A549 (cell line): ENCODE results near the gene UNC45A. TPM values are rescaled to one million over a fixed set of nuclear protein-coding genes. Genes with fewer than 3 reads are reported as not detected.
"Not testable (repeated sequence)": the region's sequence is repeated elsewhere in the genome, so short reads cannot be mapped to it uniquely, and the experiment has no call there.

Experiments
- ATAC-seq, 2 experiments: fragments of 200-7000 bp in 1 of 2; fragments of >200 bp in 1 of 2; cut with Nextera tagmentation in 1 of 2; cut with Tn5 transposase in 1 of 2; 3 replicates each; pipeline versions ENCODE4 v1.8.0 to v1.9.1; 2018 to 2020; ENCODE audit warnings: mild to moderate bottlenecking in 1 of 2, moderate library complexity in 1 of 2
- CTCF ChIA-PET: fragments of 300-600 bp; sonication (Branson Sonifier 250); formaldehyde crosslinking; extraction: SDS; loops from one replicate; lab custom pipeline; 2021; ENCODE audit warnings: antibody characterized with exemption, inconsistent platforms; lab: Yijun Ruan, JAX
- POLR2A ChIA-PET: fragments of 350-600 bp; formaldehyde crosslinking; extraction: SDS; loops from one replicate; lab custom pipeline; 2021; ENCODE audit warnings: antibody characterized with exemption, inconsistent platforms; lab: Yijun Ruan, JAX
- DNase-seq, 2 experiments: peaks; one replicate each; pipeline versions ENCODE4 v3.0.0 to v3.0.0-alpha.2; 2011 to 2016; ENCODE audit warnings: low read depth in 1 of 2, low spot score in 1 of 2
- FAIRE-seq: peaks from 2 replicates; lab custom pipeline; 2011; peaks lifted over from hg19 to GRCh38; lab: Jason Lieb, UNC
- H3K27ac ChIP-seq, 2 experiments: fragments of >200 bp; sonication (Bioruptor Twin); formaldehyde crosslinking; 3 replicates each; pipeline ENCODE4 v1.5.1; 2016 to 2017
- H3K4me1 ChIP-seq: fragments of >200 bp; sonication (Bioruptor Twin); formaldehyde crosslinking; 3 replicates; pipeline ENCODE4 v1.6.1; 2016
- H3K4me2 ChIP-seq: fragments of >200 bp; sonication (Bioruptor Twin); formaldehyde crosslinking; 3 replicates; pipeline ENCODE4 v1.6.1; 2016
- H3K4me3 ChIP-seq: fragments of >200 bp; sonication (Bioruptor Twin); formaldehyde crosslinking; 3 replicates; pipeline ENCODE4 v1.5.1; 2016
- H3K9me3 ChIP-seq: fragments of >200 bp; sonication (Bioruptor Twin); formaldehyde crosslinking; 3 replicates; pipeline ENCODE4 v1.6.1; 2016
- BHLHE40 ChIP-seq: IDR thresholded peaks from 2 replicates; pipeline ENCODE4 v1.6.1; 2012; ENCODE audit warnings: low read depth, low read length, inconsistent platforms
- CBX8 ChIP-seq: fragments of 200-600 bp; sonication (generic); IDR thresholded peaks from 2 replicates; pipeline ENCODE4 v1.6.1; 2016
- E2F6 ChIP-seq: IDR thresholded peaks from 2 replicates; pipeline ENCODE4 v1.6.1; 2012; ENCODE audit warnings: low read depth, borderline replicate concordance
- EP300 ChIP-seq, 2 experiments: fragments of >200 bp; sonication (Bioruptor Twin); formaldehyde crosslinking; IDR thresholded peaks; 2 replicates in 1 of 2; 3 replicates in 1 of 2; pipeline ENCODE4 v1.6.1; 2016 to 2017
- ESRRA ChIP-seq: fragments of 150-350 bp; IDR thresholded peaks from 2 replicates; pipeline ENCODE4 v1.6.1; 2014; ENCODE audit warnings: mild to moderate bottlenecking, low read length, borderline replicate concordance
- FOSB ChIP-seq: fragments of 250-450 bp; sonication (Bioruptor Pico); IDR thresholded peaks from 2 replicates; pipeline ENCODE4 v1.5.0; 2020; ENCODE audit warnings: mild to moderate bottlenecking, moderate library complexity
- FOSL2 ChIP-seq, 2 experiments: fragments of 450-650 bp in 1 of 2; fragments of >200 bp in 1 of 2; sonication (Bioruptor Twin) in 1 of 2; formaldehyde crosslinking; IDR thresholded peaks; 2 replicates each; pipeline versions ENCODE4 v1.5.0 to v1.6.1; 2016 to 2020; ENCODE audit warnings: mild to moderate bottlenecking in 1 of 2, moderate library complexity in 1 of 2
- FOXS1 ChIP-seq: fragments of 250-450 bp; sonication (Bioruptor Pico); IDR thresholded peaks from 2 replicates; pipeline ENCODE4 v1.5.0; 2020; ENCODE audit warnings: mild to moderate bottlenecking, moderate library complexity
- GATA3 ChIP-seq: IDR thresholded peaks from 2 replicates; pipeline ENCODE4 v1.6.1; 2012; ENCODE audit warnings: borderline replicate concordance
- HDAC2 ChIP-seq: fragments of 200-600 bp; sonication (generic); IDR thresholded peaks from 2 replicates; pipeline ENCODE4 v1.6.1; 2016
- HOXB5 ChIP-seq: fragments of 250-450 bp; sonication (Bioruptor Pico); IDR thresholded peaks from 2 replicates; pipeline ENCODE4 v1.5.0; 2020; ENCODE audit warnings: mild to moderate bottlenecking, moderate library complexity
- KDM5A ChIP-seq: fragments of 200-600 bp; sonication (generic); IDR thresholded peaks from 2 replicates; pipeline ENCODE4 v1.6.1; 2016; ENCODE audit warnings: antibody characterized with exemption, mild to moderate bottlenecking
- MAFK ChIP-seq: fragments of 450-650 bp; IDR thresholded peaks from 2 replicates; pipeline ENCODE4 v1.6.1; 2014; ENCODE audit not compliant: partially characterized antibody
- MAX ChIP-seq: IDR thresholded peaks from 2 replicates; pipeline ENCODE4 v1.6.1; 2012
- NR3C1 ChIP-seq: fragments of >200 bp; sonication (Bioruptor Twin); formaldehyde crosslinking; IDR thresholded peaks from 3 replicates; pipeline ENCODE4 v1.6.1; 2017
- PHF8 ChIP-seq: fragments of 200-600 bp; sonication (generic); IDR thresholded peaks from 2 replicates; pipeline ENCODE4 v1.6.1; 2016; ENCODE audit warnings: low read depth, mild to moderate bottlenecking, antibody characterized with exemption, moderate library complexity, borderline replicate concordance
- SREBF2 ChIP-seq: fragments of 450-650 bp; IDR thresholded peaks from 2 replicates; pipeline ENCODE4 v1.6.1; 2014; ENCODE audit warnings: mild to moderate bottlenecking, moderate library complexity
- TFCP2L1 ChIP-seq: fragments of 250-450 bp; sonication (Bioruptor Pico); IDR thresholded peaks from 2 replicates; pipeline ENCODE4 v1.5.0; 2021; ENCODE audit warnings: mild to moderate bottlenecking
- ZFP36 ChIP-seq: fragments of 450-650 bp; IDR thresholded peaks from 2 replicates; pipeline ENCODE4 v1.6.1; 2014; ENCODE audit warnings: borderline replicate concordance; ENCODE audit not compliant: partially characterized antibody
- ZNF302 ChIP-seq: fragments of 250-450 bp; sonication (Bioruptor Pico); IDR thresholded peaks from 2 replicates; pipeline ENCODE4 v1.9.0; 2021; ENCODE audit warnings: inconsistent platforms, mild to moderate bottlenecking, moderate library complexity
- WGBS: methylation state at CpG from one replicate; pipeline ENCODE4 v1.1.6; 2017; ENCODE audit errors: missing lambda C conversion rate; 5-methylcytosine and 5-hydroxymethylcytosine counted together
- polyA plus RNA-seq, 4 experiments: library from polyadenylated mRNA; depleted of rRNA in 3 of 4; stranded (reverse); fragments of >200 nt; fragmentation: RNase III in 1 of 4; extraction: RNeasy Plus Mini Kit Qiagen cat#74134 plus additional on column Dnase treatment in 1 of 4; gene quantifications; 2 replicates in 3 of 4; 3 replicates in 1 of 4; pipeline ENCODE4 v1.2.3, GENCODE V29; 2011 to 2017

The UNC45A gene
- polyA plus RNA-seq, 2 of the 4 experiments (the other 2 are of a cell fraction), result 48.2 to 80.4 TPM

GRCh38 chr15:90928106-90928505 is 7.0 kb upstream of the UNC45A start:
- H3K4me2 ChIP-seq, ATAC-seq, H3K9me3 ChIP-seq, H3K27ac ChIP-seq, FAIRE-seq, H3K4me3 ChIP-seq, DNase-seq, POLR2A ChIA-PET: not testable (repeated sequence)
- WGBS, result 91% methylated on average over 7 of the region's 7 CpGs
- peaks cover 20% of the 10 kb centered on the region for H3K4me1 ChIP-seq
- CTCF ChIA-PET, result interaction anchor here (0.6 to 13.2 kb wide), 3 partner anchors 10 to 264 kb away, joined by 3 to 326 read pairs (median 3); partner anchors contain the start of gene MAN2A2

- DNase-seq (no peak), ATAC-seq (no peak), FAIRE-seq (no peak)
Measured at GRCh38 chr15:90929246-90930019, 5.7 kb upstream of the UNC45A start.

GRCh38 chr15:90930861-90931574 is 4.1 kb upstream of the UNC45A start:
- H3K4me2 ChIP-seq, result peak overlapping the region; percentile 72
- WGBS, result 85% methylated on average over 15 of the region's 15 CpGs
- H3K4me3 ChIP-seq, result peak overlapping the region; percentile 69
- no peak for DNase-seq
- POLR2A ChIA-PET, result interaction anchor here (0.5 to 2.8 kb wide), 9 partner anchors 23 to 681 kb away, joined by 3 to 20 read pairs (median 3); partner anchors contain the start of genes MAN2A2 and RCCD1
- H3K4me1 ChIP-seq, result peaks cover 28% of the 10 kb centered on the region
- no peak for FAIRE-seq
- H3K27ac ChIP-seq, result peak overlapping the region; percentile 89 to 93
- CTCF ChIA-PET, result interaction anchor here (0.5 to 16.4 kb wide), 41 partner anchors 8 to 780 kb away, joined by 3 to 536 read pairs (median 5); partner anchors contain the start of genes FES, MAN2A2, PRC1 and RCCD1
- TF ChIP-seq TFCP2L1 (CRISPR knock-in tag), result no peak
- TF ChIP-seq GATA3, result no peak
- TF ChIP-seq BHLHE40, result no peak
- TF ChIP-seq HDAC2, result no peak
- TF ChIP-seq HOXB5 (CRISPR knock-in tag), result no peak
- no peak for TF ChIP-seq FOSB (CRISPR knock-in tag)
- TF ChIP-seq FOXS1, result no peak
- TF ChIP-seq ZFP36, result no peak
- TF ChIP-seq CBX8, result no peak
- TF ChIP-seq, all 56 proteins: peak for 0
- no peaks in the 10 kb centered on the region for H3K9me3 ChIP-seq
- ATAC-seq, result no peak

More at GRCh38 chr15:90929246-90930019, 5.7 kb upstream of the UNC45A start:
- Histone ChIP-seq H3K9me3 (no peaks in the 10 kb centered on the region), H3K27ac (peak overlapping the region; percentile 89 to 93), H3K4me1 (peaks cover 23% of the 10 kb centered on the region), H3K4me2 (peak overlapping the region; percentile 72), H3K4me3 (peak overlapping the region; percentile 66)
- TF ChIP-seq GATA3, result no peak
- no peak for TF ChIP-seq MAX
- peak; percentile 78; the same call in 1 of the 2 replicates for TF ChIP-seq PHF8
- TF ChIP-seq ZNF302, result no peak
- TF ChIP-seq SREBF2, result no peak
- TF ChIP-seq FOSL2 (IDR thresholded peaks at IDR 0.05), result no peak
- TF ChIP-seq FOSL2 (CRISPR knock-in tag; IDR thresholded peaks at IDR 0.05), result no peak
- no peak for TF ChIP-seq MAFK
- no peak for TF ChIP-seq EP300 (IDR thresholded peaks at IDR 0.05)
- no peak for TF ChIP-seq NR3C1
- no peak for TF ChIP-seq KDM5A
- no peak for TF ChIP-seq E2F6
- 0 out of 2 replicates have a peak, but pooled peaks have one; percentile 7 for TF ChIP-seq ESRRA
- WGBS, result 52% methylated on average over 21 of the region's 21 CpGs
- ChIA-PET POLR2A (interaction anchor here (0.6 to 1.4 kb wide), 3 partner anchors 25 to 27 kb away, joined by 3 to 5 read pairs (median 5); partner anchors contain the start of genes MAN2A2 and RCCD1), CTCF (interaction anchor here (0.9 to 16.4 kb wide), 10 partner anchors 6 to 343 kb away, joined by 3 to 536 read pairs (median 46); partner anchors contain the start of genes FES, MAN2A2 and RCCD1)
